Suprapubic skin (tissue), 4 donors: ENCODE results near the gene CD19. TPM values are rescaled to one million over a fixed set of nuclear protein-coding genes. Genes with fewer than 3 reads are reported as not detected.

ENCODE experiments used
- DNase-seq, 2 donors: peaks; one replicate each; pipeline ENCODE4 v3.0.0-alpha.2; 2019; ENCODE audit warnings: low spot score in 2 of 2
- H3K27ac ChIP-seq: fragments of 200-600 bp; sonication (generic); one replicate; pipeline ENCODE4 v1.5.1; 2019
- H3K27me3 ChIP-seq: fragments of 200-600 bp; sonication (generic); one replicate; pipeline ENCODE4 v1.5.1; 2019
- H3K36me3 ChIP-seq: fragments of 200-600 bp; sonication (generic); one replicate; pipeline ENCODE4 v1.5.1; 2019
- H3K4me1 ChIP-seq: fragments of 200-600 bp; sonication (generic); one replicate; pipeline ENCODE4 v1.5.1; 2019
- H3K4me3 ChIP-seq: fragments of 200-600 bp; sonication (generic); one replicate; pipeline ENCODE4 v1.5.1; 2019; ENCODE audit warnings: mild to moderate bottlenecking
- H3K9me3 ChIP-seq: fragments of 200-600 bp; sonication (generic); one replicate; pipeline ENCODE4 v1.5.1; 2019
- CTCF ChIP-seq, 2 donors: fragments of 200-600 bp in 1 of 2; fragments of 450-650 bp in 1 of 2; sonication (generic) in 1 of 2; IDR thresholded peaks; one replicate each; pipeline ENCODE4 v1.5.1; 2016 to 2019; ENCODE audit warnings: antibody characterized with exemption in 2 of 2, mild to moderate bottlenecking in 1 of 2, moderate library complexity in 1 of 2
- EP300 ChIP-seq: sonication (generic); formaldehyde crosslinking; IDR thresholded peaks from one replicate; pipeline ENCODE4 v1.6.1; 2017; ENCODE audit warnings: antibody characterized with exemption
- POLR2A ChIP-seq, 2 donors: fragments of 450-650 bp; IDR thresholded peaks; one replicate each; pipeline ENCODE4 v1.6.1; 2017; ENCODE audit warnings: antibody characterized with exemption in 2 of 2, mild to moderate bottlenecking in 2 of 2, moderate library complexity in 2 of 2
- POLR2AphosphoS5 ChIP-seq, 3 donors: sonication (generic); formaldehyde crosslinking; IDR thresholded peaks; one replicate each; pipeline ENCODE4 v1.6.1; 2017; ENCODE audit warnings: antibody characterized with exemption in 3 of 3
- WGBS: methylation state at CpG from one replicate; pipeline ENCODE4 v1.1.5; 2018; 5-methylcytosine and 5-hydroxymethylcytosine counted together
- total RNA-seq, 4 donors: library from RNA; depleted of rRNA; stranded (reverse); fragments of >200 nt; gene quantifications; one replicate each; pipeline ENCODE4 v1.1.0, GENCODE V29; 2016

The CD19 gene
- total RNA-seq, 4 donors from 2014 or later: 0.47 to 2.0 TPM; not detected in 2

GRCh38 chr16:28903344-28904042 is 28.3 kb upstream of the CD19 start:
- no peak for TF ChIP-seq POLR2A (IDR thresholded peaks at IDR 0.05)
- no peak for TF ChIP-seq POLR2AphosphoS5 (IDR thresholded peaks at IDR 0.05)
- no peak for TF ChIP-seq CTCF (IDR thresholded peaks at IDR 0.05)
- TF ChIP-seq EP300: no peak
- no peak for DNase-seq
- H3K9me3 ChIP-seq: no peaks in the 10 kb centered on the region
- H3K27ac ChIP-seq: no peak overlapping the region
- H3K4me1 ChIP-seq: no peaks in the 10 kb centered on the region
- H3K36me3 ChIP-seq: peaks cover 49% of the 10 kb centered on the region
- H3K27me3 ChIP-seq: no peaks in the 10 kb centered on the region
- H3K4me3 ChIP-seq: no peak overlapping the region
- 86% methylated on average over 13 of the region's 29 CpGs for WGBS

- no peak for DNase-seq
- Histone ChIP-seq H3K9me3 (no peaks in the 10 kb centered on the region), H3K4me1 (no peaks in the 10 kb centered on the region), H3K27me3 (no peaks in the 10 kb centered on the region), H3K4me3 (no peak overlapping the region), H3K36me3 (peaks cover 58% of the 10 kb centered on the region), H3K27ac (no peak overlapping the region)
- 77% methylated on average over 9 of the region's 14 CpGs for WGBS
- TF ChIP-seq EP300 (no peak), POLR2AphosphoS5 (IDR thresholded peaks at IDR 0.05) (no peak), CTCF (IDR thresholded peaks at IDR 0.05) (no peak), POLR2A (IDR thresholded peaks at IDR 0.05) (no peak)
Measured at GRCh38 chr16:28904363-28904762, 27.4 kb upstream of the CD19 start.

- H3K36me3 ChIP-seq: peaks cover 63% of the 10 kb centered on the region
- no peak overlapping the region for H3K27ac ChIP-seq
- H3K4me1 ChIP-seq: no peaks in the 10 kb centered on the region
- H3K9me3 ChIP-seq: no peaks in the 10 kb centered on the region
- H3K27me3 ChIP-seq: no peaks in the 10 kb centered on the region
- no peak overlapping the region for H3K4me3 ChIP-seq
- TF ChIP-seq CTCF (IDR thresholded peaks at IDR 0.05) (no peak), POLR2AphosphoS5 (IDR thresholded peaks at IDR 0.05) (no peak), POLR2A (IDR thresholded peaks at IDR 0.05) (no peak), EP300 (no peak)
- DNase-seq: no peak
- WGBS: 93% methylated on average over 3 of the region's 16 CpGs
Measured at GRCh38 chr16:28904828-28905227, 26.9 kb upstream of the CD19 start.

- Histone ChIP-seq H3K27me3 (no peaks in the 10 kb centered on the region), H3K4me1 (no peaks in the 10 kb centered on the region), H3K27ac (no peak overlapping the region), H3K4me3 (no peak overlapping the region), H3K36me3 (peaks cover 63% of the 10 kb centered on the region), H3K9me3 (no peaks in the 10 kb centered on the region)
- TF ChIP-seq POLR2A (IDR thresholded peaks at IDR 0.05) (no peak), POLR2AphosphoS5 (IDR thresholded peaks at IDR 0.05) (no peak), EP300 (no peak), CTCF (IDR thresholded peaks at IDR 0.05) (no peak)
- DNase-seq: no peak
- 90% methylated on average over 7 of the region's 9 CpGs for WGBS
Measured at GRCh38 chr16:28905229-28905754, 26.5 kb upstream of the CD19 start.

- Histone ChIP-seq H3K4me3 (no peak overlapping the region), H3K9me3 (no peaks in the 10 kb centered on the region), H3K27me3 (no peaks in the 10 kb centered on the region), H3K4me1 (no peaks in the 10 kb centered on the region), H3K36me3 (peaks cover 68% of the 10 kb centered on the region), H3K27ac (no peak overlapping the region)
- WGBS: 88% methylated on average over 19 of the region's 24 CpGs
- DNase-seq: no peak
- TF ChIP-seq POLR2AphosphoS5 (IDR thresholded peaks at IDR 0.05): no peak
- TF ChIP-seq EP300: no peak
- no peak for TF ChIP-seq CTCF (IDR thresholded peaks at IDR 0.05)
- no peak for TF ChIP-seq POLR2A (IDR thresholded peaks at IDR 0.05)
Measured at GRCh38 chr16:28905800-28906372, 25.9 kb upstream of the CD19 start.
